GM18498 (cell line): ENCODE measurements around the gene BCAN.
A peak's percentile ranks its signal among the peaks of the same experiment; 100 is the strongest.

ENCODE experiments used
- ATAC-seq: cut with Tn5 transposase; IDR thresholded peaks from one replicate; pipeline ENCODE4 v1.9.1; 2021; ENCODE audit warnings: mild to moderate bottlenecking, moderate library complexity; ENCODE audit not compliant: unreplicated experiment

Gene BCAN

DNA sequence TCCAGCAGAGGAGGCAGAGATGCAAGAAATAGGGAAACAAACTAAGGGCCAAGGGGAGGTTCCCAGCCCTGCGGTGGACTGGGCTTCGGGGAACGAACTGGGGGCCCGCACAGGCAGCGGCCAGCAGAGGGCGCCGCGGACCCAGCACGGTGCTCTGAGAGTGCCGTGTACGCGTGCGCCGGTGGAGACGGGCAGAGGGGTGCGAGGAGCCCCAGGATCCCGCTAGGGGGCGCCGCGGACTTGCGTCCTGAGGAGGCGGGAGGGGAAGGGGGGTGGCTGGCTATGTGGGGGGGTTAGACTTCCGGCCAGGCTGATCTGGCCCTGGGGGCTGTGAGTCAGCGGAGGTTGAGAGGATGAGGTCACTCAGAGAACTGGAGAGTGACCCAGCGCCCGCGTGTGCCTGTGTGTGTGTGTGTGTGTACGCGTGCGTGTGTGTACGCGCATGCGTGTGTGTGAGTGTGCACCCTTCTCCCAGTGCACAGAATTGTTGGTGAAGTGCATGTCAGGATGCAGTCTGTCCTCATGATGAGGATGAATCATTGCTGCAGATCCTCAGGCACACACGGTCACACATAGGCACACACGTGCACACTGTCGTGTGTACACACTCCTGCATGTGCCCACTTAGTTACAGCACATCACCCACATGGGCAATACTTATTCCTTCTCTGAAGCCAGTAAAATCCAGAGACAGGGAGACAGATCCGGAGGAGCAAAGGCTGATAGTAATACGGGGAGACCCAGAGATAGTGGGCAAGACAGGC, 18.3 kb downstream of the BCAN start:
- ATAC-seq: peak; percentile 66

DNA sequence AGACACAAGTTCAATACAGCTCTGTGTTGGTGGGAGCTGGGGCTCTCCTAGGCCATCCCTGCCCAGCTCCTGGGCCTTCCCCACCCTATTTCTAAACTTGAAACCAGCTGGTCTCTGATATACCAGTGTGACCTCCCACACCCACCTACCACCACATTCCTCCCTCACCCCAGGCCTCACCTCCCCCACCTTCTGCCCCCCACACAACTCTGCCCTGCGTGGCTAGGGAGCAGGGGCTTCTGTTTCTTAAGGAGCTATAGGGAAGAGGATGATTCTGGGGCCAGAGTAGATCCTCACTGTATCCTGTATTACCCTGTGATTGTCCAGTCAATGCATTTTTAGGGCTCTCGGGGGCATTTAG, 18.8 kb downstream of the BCAN start:
- ATAC-seq: no peak

DNA sequence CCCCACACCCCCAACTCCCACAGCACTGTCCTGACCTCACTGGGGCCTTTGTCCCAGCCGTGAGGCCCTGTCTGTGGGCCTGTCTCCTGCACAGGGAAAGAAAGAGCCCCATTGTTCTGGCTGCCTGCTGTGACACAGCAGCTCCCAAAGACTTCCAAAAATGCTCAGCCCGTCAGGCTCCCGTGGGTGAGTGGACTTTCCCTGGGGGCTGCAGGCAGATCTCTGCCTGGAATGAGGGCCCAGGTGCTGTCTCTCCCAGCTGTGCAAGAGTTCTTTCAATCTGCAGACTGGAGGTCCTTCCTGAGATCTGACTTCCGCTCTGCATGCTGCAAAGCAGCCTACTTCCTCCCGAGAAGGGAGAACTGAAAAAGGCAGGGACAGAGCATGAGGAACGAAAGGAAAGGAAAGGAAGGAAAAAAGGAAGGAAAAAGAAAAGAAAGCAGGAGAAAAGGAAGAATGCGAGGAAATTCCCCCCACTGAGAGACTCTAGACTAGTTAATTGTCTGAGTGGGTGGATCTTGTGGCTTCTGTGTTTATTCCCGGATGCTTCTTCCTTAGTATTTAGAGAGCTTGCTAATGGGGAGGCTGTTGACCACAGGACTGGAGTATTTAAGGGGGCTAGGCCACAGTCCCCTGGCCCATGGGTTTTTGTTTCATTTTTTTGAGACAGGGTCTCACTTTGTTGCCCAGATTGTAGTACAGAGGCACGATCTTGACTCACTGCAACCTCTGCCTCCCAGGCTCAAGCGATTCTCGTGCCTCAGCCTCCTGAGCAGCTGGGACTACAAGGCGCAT, 20.3 kb downstream of the BCAN start:
- ATAC-seq: no peak

DNA sequence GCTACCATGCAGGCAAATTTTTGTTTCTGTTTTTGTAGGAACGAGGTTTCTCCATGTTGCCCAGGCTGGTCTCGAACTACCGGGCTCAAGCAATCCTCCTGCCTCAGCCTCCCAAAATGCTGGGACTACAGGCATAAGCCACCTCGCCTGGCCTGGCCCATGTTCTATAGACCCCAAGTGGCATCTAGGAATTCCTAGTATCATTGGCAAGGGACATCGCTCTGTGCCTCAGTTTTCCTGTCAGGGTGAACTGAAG, 20.8 kb downstream of the BCAN start:
- no peak for ATAC-seq

DNA sequence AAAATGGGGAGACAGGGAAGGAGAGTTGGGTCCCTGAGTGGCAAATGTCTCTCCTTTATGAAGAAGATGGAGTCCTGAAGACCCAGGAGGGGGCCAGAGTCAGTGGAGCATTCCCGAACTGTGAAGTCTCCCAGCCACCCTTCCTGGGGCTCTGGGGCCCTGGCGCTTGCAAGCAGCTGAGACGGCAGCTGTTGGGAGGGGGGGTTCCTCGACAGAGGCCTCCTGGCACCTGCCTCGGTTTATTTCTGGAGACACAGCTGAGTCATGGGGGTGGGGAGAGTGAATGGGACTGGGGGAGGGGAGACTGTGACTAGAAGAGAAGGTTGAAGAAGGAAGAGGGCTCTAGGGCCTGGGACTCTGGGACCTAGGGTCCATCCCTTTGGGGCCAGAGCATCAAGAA, 21.3 kb downstream of the BCAN start:
- no peak for ATAC-seq

DNA sequence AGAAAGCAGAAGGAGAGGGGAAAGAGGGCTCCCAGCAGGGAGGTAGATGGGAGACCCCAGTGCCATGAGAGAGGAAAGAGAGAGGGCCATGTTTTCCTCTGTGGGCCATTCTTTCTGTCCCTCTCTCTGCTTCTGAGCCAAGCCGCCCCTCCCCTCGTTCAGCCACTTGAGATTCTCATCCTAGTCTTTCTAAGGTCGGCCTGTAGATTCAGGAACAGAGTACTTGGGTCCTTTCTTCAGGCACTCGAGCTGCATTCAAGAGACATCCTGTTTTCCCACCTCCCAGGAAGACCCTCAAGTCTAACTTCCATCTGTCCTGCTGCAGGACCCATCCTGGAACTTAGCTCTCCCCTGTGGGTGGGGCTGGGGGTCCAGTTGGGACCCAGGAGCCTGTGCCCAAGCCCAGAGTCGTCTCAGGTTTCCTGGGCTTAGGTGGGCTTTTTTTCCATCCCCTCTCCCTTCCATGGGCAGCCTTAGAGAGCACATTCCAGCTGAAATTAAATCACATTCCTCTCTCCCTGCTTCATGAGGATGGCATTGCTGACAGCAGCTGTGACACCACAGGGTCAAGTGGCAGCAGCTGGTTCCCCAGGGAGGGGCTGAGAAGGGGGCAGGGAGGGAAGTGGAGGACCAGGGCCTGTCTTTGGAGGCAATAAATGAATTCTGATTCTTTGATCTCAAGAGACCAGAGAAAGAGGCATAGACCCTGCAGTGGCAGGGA, 22.3 kb downstream of the BCAN start:
- ATAC-seq: no peak

DNA sequence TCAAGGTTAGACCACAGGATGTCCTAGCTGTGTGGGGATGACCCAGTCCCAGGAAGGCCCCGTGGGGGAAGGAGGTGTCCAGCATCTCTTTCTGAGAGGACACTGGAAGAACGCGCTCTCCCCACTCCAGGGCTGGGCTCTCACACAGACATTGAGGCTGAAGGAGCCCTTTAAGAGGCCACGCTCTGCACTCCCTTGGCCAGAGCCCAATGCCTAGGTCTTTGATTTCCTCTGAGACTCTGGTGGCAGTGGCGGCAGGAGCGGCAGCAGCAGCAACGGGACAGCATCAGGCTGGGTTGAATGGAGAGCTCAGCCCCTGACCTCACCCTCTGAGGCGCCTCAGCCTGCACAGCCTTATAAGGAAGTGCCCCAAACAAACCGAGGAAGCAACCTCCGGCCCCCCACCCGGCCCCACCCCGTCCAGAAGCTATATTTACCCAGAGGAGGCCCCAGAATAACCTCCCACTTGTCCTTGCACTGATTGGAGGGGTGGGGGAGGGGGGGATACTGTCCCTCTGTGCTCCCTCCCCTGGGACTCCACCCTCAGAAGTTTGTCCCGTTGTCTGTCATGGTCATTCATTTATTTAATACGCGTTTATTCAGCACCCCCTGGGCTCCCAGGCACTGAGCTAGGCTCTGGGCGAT, 23.0 kb downstream of the BCAN start:
- no peak for ATAC-seq

DNA sequence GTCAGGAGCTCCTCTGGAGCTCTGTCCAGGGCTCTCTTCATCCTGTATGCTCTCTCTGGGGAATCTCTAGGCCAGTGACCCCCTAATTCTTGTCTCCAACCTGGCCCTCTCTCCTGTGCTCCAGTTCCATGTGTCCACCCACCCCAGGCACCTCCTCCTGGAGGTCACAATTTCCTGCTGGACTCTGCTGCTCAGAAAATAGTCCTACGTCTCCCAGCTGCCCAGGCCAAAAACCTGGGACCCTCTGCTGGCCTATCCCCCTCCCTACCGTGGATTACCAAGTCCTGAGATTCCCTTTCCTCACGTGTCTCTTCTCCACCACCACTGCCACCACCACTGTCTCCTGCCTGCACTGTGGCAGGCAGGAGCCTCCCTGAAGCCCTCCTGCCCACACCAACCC, 23.6 kb downstream of the BCAN start:
- no peak for ATAC-seq

DNA sequence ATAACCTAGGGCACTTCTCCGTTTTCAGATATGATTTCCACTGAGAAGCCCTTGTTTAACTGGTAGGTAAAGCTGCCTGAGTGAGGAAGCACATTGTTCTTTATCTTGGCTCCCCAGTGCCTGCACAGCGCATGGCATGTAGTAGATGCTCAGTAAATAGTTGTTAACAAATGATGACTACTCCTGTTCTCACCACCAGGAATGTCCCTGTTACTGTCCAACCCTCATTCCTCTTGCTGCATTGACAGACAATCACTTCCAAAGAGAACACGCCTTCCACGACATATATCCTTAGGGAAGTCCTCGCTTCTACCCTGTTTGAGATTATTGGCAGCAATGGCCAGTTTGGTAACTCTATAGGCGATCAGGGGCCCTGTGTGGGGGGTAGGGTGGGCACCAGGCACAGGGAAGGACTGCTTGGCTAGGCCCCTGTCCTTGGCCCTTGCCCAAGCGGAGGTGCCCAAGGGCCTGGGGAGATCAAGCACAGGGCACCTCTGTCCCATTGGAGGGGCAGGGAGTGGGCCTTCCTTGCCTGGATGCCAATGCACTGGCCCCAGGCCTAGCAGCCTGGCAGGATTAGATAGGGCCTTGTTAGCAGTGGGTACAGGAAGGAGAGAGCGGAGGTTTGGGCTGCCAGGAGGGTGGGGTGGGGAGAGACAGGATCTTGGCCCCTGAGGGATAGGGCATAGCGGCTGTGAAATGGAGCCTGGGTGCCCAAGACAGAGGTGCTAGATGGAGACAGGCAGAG, 25.1 kb downstream of the BCAN start:
- no peak for ATAC-seq

DNA sequence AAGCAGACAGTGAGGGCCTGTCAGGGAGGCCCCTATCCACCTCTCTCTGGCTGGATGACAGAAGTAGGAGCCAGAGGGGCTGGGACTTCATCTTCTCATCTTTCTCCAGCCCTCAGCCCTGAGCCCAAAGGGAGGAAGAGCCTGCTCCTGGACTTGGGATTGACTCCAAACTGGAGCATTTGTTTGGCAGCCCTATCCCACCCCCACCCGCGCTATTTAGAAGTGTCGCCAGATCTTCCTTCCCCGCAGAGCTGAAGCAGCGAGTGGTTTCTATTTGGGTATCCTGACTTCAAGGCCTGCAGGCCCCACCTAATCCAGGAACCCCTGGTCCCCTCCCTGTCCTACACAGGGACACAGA, 25.7 kb downstream of the BCAN start:
- no peak for ATAC-seq

DNA sequence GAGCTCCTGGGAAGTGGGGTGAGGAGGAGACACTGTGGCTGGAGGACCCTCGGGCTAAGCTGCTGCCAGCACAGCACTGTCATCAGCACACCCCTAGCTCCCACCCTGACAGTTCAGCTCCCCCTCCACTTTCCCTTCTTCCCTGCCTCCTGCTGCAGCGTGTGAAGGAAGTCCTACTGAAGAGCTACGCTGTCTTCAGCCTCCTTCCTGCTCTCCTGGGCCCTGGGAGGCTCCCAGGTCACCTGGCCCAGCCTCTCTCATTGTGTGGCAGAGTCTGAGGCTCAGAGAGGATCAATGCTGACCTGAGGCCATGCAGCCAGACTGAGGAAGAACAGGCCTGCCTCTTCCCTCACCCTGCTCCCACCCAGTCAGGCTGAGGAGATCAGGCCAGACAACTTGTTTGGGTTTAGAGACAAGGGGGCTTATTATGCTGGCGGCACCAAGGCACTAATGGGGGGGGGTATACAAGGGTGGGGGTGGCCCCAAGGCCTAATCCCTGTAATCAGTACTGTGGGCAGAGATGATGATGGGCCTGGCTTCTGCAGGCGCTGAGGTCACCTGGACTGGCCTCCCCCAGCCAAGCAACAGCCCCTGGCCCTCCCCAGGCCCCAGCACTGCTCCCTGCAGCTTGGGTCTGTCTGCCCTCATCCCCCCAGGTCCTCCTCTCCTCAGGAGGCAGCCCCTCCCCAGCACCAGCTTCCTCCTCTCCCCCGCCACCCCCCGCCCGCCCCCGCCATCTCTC, 26.2 kb downstream of the BCAN start:
- no peak for ATAC-seq

DNA sequence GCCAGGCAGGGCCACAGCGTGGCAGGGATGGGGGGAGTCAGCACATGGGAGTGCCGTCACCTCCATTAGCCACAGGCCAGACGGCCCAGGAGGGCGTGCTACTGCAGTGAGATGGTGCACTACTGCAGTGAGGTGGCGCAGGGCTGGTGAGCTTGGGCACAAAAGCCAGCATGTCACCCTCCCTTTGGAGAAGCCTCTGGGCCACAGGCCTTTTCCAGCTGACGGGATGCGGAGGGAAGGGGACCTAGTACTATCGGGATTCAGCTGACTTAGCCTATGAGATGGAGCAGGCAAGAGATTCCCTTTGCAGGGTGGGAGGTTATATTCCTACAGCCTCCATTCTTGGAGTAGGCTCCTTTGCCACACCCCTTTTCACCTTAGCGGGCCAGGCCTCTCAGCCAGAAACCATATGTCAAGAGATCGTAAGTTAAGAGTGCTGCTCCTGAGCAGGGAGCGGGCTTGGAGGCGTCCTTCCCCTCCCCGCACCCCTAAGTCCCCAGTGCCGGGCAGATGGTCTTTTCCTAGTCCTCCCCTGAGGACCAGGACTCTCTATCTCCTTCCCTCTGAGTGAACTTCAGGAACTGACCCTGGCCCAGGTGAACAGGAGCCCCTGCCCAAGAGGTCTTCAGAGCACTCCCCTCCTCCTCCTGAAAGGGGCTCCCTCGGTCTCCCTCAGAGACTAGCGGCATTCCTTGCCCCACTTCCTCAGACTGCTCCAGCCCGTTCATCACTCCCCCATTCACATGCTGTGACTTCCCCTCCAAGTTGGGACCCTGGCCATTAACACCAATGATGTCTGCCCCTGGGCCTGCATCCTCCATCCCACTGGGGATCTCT, 27.1 kb downstream of the BCAN start:
- no peak for ATAC-seq

DNA sequence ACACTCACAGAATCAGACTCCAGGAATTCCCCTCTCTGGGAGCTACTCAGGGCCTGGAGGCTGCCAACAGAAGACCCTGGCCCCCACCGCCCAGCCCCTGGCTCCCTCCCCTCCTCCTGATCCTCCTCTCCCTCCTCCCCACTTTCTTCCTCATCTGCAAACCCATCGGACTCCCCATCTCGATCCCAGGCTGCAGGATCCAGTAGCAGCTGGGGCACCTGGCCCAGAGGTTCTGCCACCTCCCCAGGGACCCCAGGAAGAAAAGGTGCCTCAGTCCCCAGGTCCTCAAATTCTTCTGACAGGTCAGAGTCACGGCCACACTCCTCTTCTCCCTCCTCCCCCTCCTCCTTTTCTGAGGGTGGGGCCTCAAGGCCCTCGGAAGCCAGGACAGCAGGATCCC, 27.9 kb downstream of the BCAN start:
- no peak for ATAC-seq

DNA sequence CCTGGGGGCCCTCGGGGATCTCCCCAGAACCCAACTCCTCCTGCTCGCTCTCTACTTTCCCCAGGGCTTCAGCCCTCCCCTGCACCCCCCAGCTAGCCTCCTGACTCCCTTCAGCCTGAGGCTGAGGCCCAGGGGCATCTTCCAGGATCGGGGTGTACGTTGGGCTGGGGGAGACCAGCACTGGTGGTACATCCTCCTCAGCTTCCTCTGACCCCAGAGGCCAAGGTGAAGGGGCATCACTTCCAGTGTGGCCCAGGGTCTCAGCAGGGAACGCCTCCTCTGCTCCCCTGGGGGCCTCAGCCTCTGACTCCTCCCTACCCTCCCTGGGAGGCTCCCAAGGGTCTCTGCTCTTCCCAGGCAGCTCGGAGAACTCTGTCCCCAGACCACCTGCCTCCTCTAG, 28.4 kb downstream of the BCAN start:
- ATAC-seq: no peak

DNA sequence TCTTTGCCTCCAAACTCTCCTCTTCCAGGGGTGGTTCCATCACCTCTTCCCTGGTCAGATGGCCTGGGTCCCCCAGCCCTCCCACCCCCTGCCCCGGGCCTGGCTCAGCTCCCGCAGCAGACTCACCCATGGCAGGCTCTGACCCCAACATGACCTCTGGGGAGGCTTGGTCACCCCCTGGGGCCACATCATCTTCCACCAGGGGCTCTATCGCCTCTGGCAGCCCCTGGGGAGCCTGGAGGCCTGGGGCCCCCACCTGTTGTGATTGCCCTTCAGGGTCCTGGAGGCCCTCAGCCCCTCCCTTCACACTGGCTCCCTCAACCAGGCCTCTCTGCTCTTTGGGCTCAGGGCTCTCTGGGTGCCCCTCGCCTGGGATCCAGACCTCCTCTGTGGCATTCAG, 28.9 kb downstream of the BCAN start:
- ATAC-seq: no peak

DNA sequence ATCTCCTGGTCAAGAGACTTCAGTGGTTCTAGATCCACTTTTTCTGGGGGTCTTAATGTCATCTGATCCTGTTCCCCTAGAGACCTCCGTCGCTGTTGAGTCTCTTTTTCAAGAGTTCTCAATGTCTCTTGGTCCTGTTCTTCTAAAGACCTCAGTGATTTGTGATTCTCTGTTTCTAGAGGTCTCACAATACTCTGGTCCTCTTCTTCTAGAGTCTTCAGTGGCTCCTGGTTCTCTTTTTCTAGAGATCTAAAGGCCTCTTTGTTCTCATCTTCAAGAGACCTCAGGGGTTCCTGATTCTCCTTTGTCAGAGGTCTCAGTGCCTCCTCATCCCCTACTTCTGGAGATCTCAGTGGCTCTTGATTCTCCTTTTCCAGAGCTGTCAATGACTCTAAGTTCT, 29.9 kb downstream of the BCAN start:
- no peak for ATAC-seq

DNA sequence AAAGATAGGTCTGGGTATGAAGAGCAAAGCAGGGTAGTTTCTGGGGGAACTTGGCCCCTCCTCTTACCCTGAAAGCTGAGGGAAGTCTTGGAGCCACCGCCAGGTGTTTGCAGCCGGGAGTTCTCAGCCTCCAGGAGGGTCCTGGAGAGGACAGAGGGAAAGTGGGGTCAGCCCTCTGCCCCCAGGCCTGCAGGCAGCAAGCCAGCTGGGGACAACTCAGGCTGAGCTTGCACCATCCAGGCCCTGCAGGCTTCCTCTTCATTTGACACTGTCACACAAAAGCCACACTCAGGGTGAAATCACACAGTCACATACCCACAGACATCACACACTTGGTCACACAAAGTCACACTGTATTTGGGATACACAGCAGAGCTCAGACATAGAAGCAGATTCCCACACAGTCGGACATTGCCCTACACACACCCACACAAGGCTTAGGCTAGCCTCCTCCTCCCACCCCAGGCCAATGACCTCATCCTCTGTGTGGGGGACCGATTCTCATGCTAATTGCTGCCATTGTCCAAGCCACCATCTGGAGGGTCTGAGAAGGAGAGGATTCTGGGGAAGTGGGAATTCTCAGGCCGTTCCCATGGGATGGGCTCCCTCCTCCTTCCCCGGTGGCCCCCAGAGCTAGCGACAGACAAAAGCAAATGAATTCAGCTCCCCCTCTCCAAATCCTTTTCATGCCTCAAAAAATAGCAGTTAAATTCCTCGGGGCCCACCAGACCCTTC, 31.6 kb downstream of the BCAN start:
- ATAC-seq: no peak

DNA sequence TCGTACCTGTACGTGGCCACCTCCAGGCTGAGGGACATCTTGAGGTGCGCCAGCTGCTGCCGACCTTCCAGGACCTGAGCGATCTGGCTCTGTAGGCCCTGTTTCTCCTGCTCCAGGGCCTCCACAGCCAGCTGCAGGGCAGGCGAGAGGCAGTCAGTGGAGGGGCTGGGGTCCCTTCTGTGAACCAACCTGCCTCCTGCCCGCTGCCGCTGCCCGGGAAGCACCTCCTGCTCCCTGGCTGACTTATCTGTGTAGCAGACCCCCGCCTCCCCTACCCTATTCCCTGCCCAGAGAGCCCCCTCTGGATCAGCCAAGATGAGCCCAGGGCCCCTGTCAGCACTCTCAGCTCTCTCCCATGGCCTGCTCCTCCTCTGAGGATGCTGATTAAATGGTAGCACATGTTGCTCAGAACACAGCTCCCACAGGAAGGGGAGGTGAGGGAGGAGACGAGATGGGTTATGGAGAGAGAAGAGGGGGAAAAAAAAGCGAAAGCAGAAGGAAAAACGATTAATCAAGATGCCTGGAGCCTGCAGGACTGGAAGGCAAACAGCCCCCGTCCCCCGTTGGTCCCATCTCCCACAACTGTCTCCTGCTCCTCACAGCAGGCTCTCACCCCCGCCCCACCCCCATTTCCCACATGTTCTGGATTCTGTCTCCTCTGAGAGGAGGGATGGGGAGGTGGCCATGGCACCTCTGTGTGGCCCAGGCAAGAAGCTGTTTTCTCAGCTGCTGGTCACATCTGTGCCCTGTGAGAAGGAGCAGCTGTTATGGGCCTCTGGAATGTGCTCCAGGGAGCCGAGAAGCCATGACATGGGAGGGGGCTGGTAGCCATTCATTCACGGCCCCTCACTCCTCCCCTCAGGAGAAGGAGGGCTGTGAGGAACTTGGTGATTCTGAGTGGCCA, 33.5 kb downstream of the BCAN start:
- ATAC-seq: no peak
